HepG2 (cell line): ENCODE measurements around the gene RAB3B. TPM values are rescaled to one million over a fixed set of nuclear protein-coding genes. Genes with fewer than 3 reads are reported as not detected.

ENCODE experiments used
- ATF4 ChIP-seq, 2 experiments: fragments of 450-650 bp in 1 of 2; sonication (generic) in 1 of 2; formaldehyde crosslinking; IDR thresholded peaks; 2 replicates each; pipeline versions ENCODE4 v1.5.0 to v1.8.0; 2020 to 2022; ENCODE audit warnings: mild to moderate bottlenecking in 1 of 2, missing genetic modification reagents in 1 of 2
- ATRX ChIP-seq: sonication (generic); formaldehyde crosslinking; IDR thresholded peaks from 2 replicates; pipeline ENCODE4 v1.4.0; 2020; ENCODE audit warnings: missing genetic modification reagents, borderline replicate concordance
- CBX5 ChIP-seq: sonication (generic); formaldehyde crosslinking; IDR thresholded peaks from 2 replicates; pipeline ENCODE4 v1.4.0; 2020; ENCODE audit warnings: missing genetic modification reagents, borderline replicate concordance
- CREB1 ChIP-seq, 2 experiments: fragments of 450-650 bp in 1 of 2; IDR thresholded peaks; 2 replicates each; pipeline ENCODE4 v1.6.1; 2016 to 2017; ENCODE audit warnings: control low read depth in 1 of 2, mild to moderate bottlenecking in 1 of 2, missing compliant biosample characterization in 1 of 2, missing genetic modification characterization in 1 of 2
- FOXJ3 ChIP-seq: sonication (generic); formaldehyde crosslinking; IDR thresholded peaks from 2 replicates; pipeline ENCODE4 v1.4.0; 2020; ENCODE audit warnings: missing genetic modification reagents, mild to moderate bottlenecking, borderline replicate concordance
- GLI4 ChIP-seq: sonication (generic); formaldehyde crosslinking; IDR thresholded peaks from 2 replicates; pipeline ENCODE4 v1.5.1; 2020; ENCODE audit warnings: missing genetic modification reagents, mild to moderate bottlenecking, moderate library complexity, borderline replicate concordance
- HMG20A ChIP-seq: IDR thresholded peaks from 2 replicates; pipeline ENCODE4 v1.6.1; 2016; ENCODE audit warnings: borderline replicate concordance
- HOXA5 ChIP-seq: sonication (generic); formaldehyde crosslinking; IDR thresholded peaks from 2 replicates; pipeline ENCODE4 v1.4.0; 2020; ENCODE audit warnings: missing genetic modification reagents
- IRX3 ChIP-seq: sonication (generic); formaldehyde crosslinking; IDR thresholded peaks from 2 replicates; pipeline ENCODE4 v1.8.1; 2023; ENCODE audit warnings: mild to moderate bottlenecking, low read depth, missing genetic modification reagents, borderline replicate concordance
- KAT8 ChIP-seq: IDR thresholded peaks from 2 replicates; pipeline ENCODE4 v1.6.1; 2016; ENCODE audit warnings: missing genetic modification reagents, missing compliant biosample characterization
- MIER3 ChIP-seq: IDR thresholded peaks from 2 replicates; pipeline ENCODE4 v1.6.1; 2016; ENCODE audit warnings: missing compliant biosample characterization, borderline replicate concordance
- NR2F2 ChIP-seq: IDR thresholded peaks from 2 replicates; pipeline ENCODE4 v1.6.1; 2012; ENCODE audit warnings: low read depth, inconsistent platforms, borderline replicate concordance
- SNAPC2 ChIP-seq: sonication (generic); formaldehyde crosslinking; IDR thresholded peaks from 2 replicates; pipeline ENCODE4 v1.8.1; 2022; ENCODE audit warnings: mild to moderate bottlenecking, missing genetic modification reagents
- U2AF1 ChIP-seq: fragments of 200-400 bp; formaldehyde crosslinking; optimal IDR thresholded peaks from 2 replicates; pipeline ENCODE3; 2017; ENCODE audit warnings: mild to moderate bottlenecking, low read depth, low read length
- XRCC5 ChIP-seq: fragments of 200-400 bp; formaldehyde crosslinking; optimal IDR thresholded peaks from 2 replicates; pipeline ENCODE3; 2017; ENCODE audit warnings: mild to moderate bottlenecking, low read length
- ZNF576 ChIP-seq: sonication (generic); formaldehyde crosslinking; IDR thresholded peaks from 2 replicates; pipeline ENCODE4 v1.4.0; 2020; ENCODE audit warnings: mild to moderate bottlenecking, missing genetic modification reagents
- ZNF792 ChIP-seq: IDR thresholded peaks from 2 replicates; pipeline ENCODE4 v1.6.1; 2016
- ZSCAN25 ChIP-seq: sonication (generic); formaldehyde crosslinking; IDR thresholded peaks from 2 replicates; pipeline ENCODE4 v1.8.0; 2022; ENCODE audit warnings: mild to moderate bottlenecking, missing genetic modification reagents
- polyA plus RNA-seq, 8 experiments: library from polyadenylated mRNA; depleted of rRNA in 3 of 8; stranded (reverse) in 7 of 8; unstranded in 1 of 8; fragments of >200 nt; fragmentation: Illumina TruSeq in 4 of 8; extraction: Trizol in 4 of 8; gene quantifications; 2 replicates each; pipeline versions ENCODE4 v1.2.1 to v1.2.3, GENCODE V29; 2011 to 2016; ENCODE audit warnings: low read depth in 4 of 8, missing spikeins in 1 of 8, mixed read lengths in 1 of 8; ENCODE audit not compliant: insufficient read depth in 1 of 8
- total RNA-seq, 5 experiments: library from RNA; depleted of rRNA; stranded (reverse); fragments of >200 nt; fragmentation: Illumina TruSeq; extraction: Trizol; gene quantifications; 2 replicates each; pipeline ENCODE4 v1.2.3, GENCODE V29; 2016; ENCODE audit warnings: low read depth in 1 of 5
- TF ChIP-seq, protein P1 (sequence below): sonication (generic); formaldehyde crosslinking; IDR thresholded peaks from 2 replicates; pipeline ENCODE4 v1.4.0; 2020; ENCODE audit warnings: missing genetic modification reagents, borderline replicate concordance
- TF ChIP-seq, protein P2 (sequence below): sonication (generic); formaldehyde crosslinking; IDR thresholded peaks from 2 replicates; pipeline ENCODE4 v1.5.1; 2020; ENCODE audit warnings: mild to moderate bottlenecking, moderate library complexity, missing genetic modification reagents
- TF ChIP-seq, protein P3 (sequence below): IDR thresholded peaks from 2 replicates; pipeline ENCODE4 v1.6.1; 2012; ENCODE audit warnings: inconsistent platforms

Gene RAB3B
- total and polyA plus RNA-seq, 2 of the 13 experiments (the other 11 are each of a cell fraction or from before 2014, with no cell fraction given): 1.0 to 1.2 TPM

DNA sequence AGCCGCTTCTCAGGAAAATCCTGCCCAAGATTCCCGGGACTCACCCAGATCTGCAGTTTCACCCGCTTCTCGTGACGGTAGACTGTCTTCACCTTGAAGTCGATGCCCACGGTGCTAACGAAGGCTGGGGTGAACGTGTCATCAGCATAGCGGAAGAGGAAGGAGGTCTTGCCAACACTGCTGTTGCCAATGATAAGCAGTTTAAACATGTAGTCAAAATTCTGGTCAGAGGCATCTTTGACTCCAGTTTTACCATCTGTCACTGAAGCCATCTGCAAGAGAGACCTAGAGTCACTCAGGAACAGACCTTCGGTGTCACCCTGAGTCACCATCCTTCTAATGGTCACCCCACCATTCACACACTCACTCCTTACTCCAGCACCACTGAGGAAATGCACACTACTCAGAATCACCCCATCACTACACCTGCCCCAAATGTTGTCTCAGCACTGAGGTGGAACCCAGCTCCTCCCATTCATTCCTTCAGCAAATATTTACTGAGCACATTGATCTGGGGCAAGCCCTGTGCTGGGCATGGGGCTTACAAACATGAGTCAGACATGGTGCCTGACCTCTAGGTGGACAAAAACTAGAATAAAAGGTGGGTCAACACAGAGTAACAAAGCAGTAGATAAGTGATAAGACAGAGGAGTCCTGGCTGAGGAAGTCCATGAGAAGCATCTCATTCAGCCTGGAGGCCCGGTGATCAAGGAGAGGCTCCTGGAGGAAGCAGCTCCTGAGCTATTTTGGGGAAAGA is 13.5 kb downstream of the RAB3B start (continued):
- no peak for TF ChIP-seq ATF4 (CRISPR knock-in tag; IDR thresholded peaks at IDR 0.05)
- TF ChIP-seq, protein P1, sequence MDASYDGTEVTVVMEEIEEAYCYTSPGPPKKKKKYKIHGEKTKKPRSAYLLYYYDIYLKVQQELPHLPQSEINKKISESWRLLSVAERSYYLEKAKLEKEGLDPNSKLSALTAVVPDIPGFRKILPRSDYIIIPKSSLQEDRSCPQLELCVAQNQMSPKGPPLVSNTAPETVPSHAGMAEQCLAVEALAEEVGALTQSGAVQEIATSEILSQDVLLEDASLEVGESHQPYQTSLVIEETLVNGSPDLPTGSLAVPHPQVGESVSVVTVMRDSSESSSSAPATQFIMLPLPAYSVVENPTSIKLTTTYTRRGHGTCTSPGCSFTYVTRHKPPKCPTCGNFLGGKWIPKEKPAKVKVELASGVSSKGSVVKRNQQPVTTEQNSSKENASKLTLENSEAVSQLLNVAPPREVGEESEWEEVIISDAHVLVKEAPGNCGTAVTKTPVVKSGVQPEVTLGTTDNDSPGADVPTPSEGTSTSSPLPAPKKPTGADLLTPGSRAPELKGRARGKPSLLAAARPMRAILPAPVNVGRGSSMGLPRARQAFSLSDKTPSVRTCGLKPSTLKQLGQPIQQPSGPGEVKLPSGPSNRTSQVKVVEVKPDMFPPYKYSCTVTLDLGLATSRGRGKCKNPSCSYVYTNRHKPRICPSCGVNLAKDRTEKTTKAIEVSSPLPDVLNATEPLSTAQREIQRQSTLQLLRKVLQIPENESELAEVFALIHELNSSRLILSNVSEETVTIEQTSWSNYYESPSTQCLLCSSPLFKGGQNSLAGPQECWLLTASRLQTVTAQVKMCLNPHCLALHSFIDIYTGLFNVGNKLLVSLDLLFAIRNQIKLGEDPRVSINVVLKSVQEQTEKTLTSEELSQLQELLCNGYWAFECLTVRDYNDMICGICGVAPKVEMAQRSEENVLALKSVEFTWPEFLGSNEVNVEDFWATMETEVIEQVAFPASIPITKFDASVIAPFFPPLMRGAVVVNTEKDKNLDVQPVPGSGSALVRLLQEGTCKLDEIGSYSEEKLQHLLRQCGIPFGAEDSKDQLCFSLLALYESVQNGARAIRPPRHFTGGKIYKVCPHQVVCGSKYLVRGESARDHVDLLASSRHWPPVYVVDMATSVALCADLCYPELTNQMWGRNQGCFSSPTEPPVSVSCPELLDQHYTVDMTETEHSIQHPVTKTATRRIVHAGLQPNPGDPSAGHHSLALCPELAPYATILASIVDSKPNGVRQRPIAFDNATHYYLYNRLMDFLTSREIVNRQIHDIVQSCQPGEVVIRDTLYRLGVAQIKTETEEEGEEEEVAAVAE (CRISPR knock-in tag): no peak
- peak; percentile 44 for TF ChIP-seq XRCC5
- no peak for TF ChIP-seq GLI4 (CRISPR knock-in tag)
- TF ChIP-seq HOXA5 (CRISPR knock-in tag): no peak
- TF ChIP-seq FOXJ3 (CRISPR knock-in tag): 0 out of 2 replicates have a peak, but pooled peaks have one; percentile 18
- TF ChIP-seq CBX5: peak; percentile 25; the same call in 1 of the 2 replicates
- no peak for TF ChIP-seq IRX3 (CRISPR knock-in tag)
- 0 out of 2 replicates have a peak, but pooled peaks have one; percentile 43 for TF ChIP-seq ZNF792 (CRISPR knock-in tag)
- TF ChIP-seq NR2F2: peak; percentile 91
- TF ChIP-seq, protein P2, sequence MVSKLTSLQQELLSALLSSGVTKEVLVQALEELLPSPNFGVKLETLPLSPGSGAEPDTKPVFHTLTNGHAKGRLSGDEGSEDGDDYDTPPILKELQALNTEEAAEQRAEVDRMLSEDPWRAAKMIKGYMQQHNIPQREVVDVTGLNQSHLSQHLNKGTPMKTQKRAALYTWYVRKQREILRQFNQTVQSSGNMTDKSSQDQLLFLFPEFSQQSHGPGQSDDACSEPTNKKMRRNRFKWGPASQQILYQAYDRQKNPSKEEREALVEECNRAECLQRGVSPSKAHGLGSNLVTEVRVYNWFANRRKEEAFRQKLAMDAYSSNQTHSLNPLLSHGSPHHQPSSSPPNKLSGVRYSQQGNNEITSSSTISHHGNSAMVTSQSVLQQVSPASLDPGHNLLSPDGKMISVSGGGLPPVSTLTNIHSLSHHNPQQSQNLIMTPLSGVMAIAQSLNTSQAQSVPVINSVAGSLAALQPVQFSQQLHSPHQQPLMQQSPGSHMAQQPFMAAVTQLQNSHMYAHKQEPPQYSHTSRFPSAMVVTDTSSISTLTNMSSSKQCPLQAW (CRISPR knock-in tag): peak; percentile 43; the same call in 1 of the 2 replicates
- no peak for TF ChIP-seq ATRX
- TF ChIP-seq MIER3 (CRISPR knock-in tag): peak; percentile 73; the same call in 1 of the 2 replicates
- no peak for TF ChIP-seq ZSCAN25 (CRISPR knock-in tag)
- TF ChIP-seq SNAPC2 (CRISPR knock-in tag): no peak
- peak; percentile 86; the same call in 1 of the 2 replicates for TF ChIP-seq HMG20A
- TF ChIP-seq KAT8 (CRISPR knock-in tag): 0 out of 2 replicates have a peak, but pooled peaks have one; percentile 14
- TF ChIP-seq, protein P3, sequence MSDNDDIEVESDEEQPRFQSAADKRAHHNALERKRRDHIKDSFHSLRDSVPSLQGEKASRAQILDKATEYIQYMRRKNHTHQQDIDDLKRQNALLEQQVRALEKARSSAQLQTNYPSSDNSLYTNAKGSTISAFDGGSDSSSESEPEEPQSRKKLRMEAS: peak; percentile 25; the same call in 1 of the 2 replicates
- TF ChIP-seq ZNF576 (CRISPR knock-in tag): no peak
- TF ChIP-seq U2AF1: no peak
- no peak for TF ChIP-seq CREB1 (IDR thresholded peaks at IDR 0.05)
- peak; percentile 74 for TF ChIP-seq CREB1 (CRISPR knock-in tag; IDR thresholded peaks at IDR 0.05)
